ENCODE data around the gene SCUBE3.

Gene SCUBE3

DNA sequence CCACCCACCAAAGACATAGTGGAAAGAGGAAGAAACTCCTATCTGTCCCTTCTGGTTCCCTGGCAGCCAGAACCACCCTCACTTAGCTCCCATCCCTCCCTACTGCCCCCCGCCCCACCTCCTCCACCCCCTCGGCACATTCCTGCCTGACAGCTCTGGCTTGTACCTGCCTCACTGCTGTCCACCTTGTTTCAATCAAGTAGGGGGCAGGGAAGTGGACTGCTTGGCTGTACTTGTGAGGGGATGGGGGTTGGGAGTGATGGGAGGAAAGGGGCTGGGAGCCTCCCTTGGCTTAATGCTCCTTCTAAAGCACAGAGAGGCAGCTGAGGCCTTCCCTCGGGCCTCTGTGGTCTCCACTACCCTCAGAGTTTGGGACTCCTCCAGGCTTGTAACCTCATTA, 23.7 kb downstream of the SCUBE3 start:
- no peak for DNase-seq (ENCODE audit: extremely low read depth, low read depth)
- TF ChIP-seq, protein P1, sequence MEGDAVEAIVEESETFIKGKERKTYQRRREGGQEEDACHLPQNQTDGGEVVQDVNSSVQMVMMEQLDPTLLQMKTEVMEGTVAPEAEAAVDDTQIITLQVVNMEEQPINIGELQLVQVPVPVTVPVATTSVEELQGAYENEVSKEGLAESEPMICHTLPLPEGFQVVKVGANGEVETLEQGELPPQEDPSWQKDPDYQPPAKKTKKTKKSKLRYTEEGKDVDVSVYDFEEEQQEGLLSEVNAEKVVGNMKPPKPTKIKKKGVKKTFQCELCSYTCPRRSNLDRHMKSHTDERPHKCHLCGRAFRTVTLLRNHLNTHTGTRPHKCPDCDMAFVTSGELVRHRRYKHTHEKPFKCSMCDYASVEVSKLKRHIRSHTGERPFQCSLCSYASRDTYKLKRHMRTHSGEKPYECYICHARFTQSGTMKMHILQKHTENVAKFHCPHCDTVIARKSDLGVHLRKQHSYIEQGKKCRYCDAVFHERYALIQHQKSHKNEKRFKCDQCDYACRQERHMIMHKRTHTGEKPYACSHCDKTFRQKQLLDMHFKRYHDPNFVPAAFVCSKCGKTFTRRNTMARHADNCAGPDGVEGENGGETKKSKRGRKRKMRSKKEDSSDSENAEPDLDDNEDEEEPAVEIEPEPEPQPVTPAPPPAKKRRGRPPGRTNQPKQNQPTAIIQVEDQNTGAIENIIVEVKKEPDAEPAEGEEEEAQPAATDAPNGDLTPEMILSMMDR (IDR thresholded peaks at IDR 0.05; ENCODE audit: low read depth, low read length), result no peak

DNA sequence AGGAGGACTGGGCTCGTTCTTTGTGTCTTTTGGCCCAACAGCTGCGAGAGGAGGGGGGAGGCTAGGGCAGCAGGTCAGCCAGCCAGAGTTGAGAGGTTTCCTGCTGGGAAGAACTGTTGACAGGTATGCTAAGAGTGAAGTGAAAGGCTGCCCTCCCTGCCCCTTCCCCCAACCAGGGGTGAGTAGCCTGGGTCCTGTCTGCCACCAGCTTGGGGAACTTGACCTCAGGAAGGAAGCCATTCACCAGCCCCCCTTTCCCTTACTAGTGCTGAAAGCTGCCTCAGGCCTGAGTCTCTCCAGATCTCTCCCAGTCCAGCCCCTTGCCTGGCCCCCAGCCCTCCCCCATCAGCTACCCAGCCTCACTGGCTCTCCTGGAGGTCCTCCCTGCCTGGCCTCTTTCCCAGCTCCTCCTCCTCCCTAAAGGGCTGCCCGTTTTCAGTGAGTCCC, 25.1 kb downstream of the SCUBE3 start:
- DNase-seq (ENCODE audit: extremely low read depth, low read depth), result no peak
- TF ChIP-seq, protein P1 (IDR thresholded peaks at IDR 0.05; ENCODE audit: low read depth, low read length), result no peak

DNA sequence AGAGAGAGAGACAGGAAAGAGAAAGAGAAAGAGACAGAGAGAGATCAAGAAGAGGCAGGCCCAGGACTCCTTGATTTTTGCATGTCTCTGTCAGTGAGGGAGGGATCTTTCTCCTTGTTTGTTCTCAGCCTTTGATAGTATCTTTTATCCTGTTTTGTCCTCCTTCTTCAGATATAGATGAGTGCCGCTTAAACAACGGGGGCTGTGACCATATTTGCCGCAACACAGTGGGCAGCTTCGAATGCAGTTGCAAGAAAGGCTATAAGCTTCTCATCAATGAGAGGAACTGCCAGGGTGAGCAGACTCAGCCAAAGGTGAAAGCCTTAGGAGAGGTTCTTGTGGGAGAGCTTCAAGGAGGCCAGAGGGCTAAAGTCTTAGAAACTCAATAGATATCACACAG, 25.8 kb downstream of the SCUBE3 start:
- TF ChIP-seq, protein P1 (IDR thresholded peaks at IDR 0.05; ENCODE audit: low read depth, low read length), result no peak
- DNase-seq (ENCODE audit: extremely low read depth, low read depth), result no peak

DNA sequence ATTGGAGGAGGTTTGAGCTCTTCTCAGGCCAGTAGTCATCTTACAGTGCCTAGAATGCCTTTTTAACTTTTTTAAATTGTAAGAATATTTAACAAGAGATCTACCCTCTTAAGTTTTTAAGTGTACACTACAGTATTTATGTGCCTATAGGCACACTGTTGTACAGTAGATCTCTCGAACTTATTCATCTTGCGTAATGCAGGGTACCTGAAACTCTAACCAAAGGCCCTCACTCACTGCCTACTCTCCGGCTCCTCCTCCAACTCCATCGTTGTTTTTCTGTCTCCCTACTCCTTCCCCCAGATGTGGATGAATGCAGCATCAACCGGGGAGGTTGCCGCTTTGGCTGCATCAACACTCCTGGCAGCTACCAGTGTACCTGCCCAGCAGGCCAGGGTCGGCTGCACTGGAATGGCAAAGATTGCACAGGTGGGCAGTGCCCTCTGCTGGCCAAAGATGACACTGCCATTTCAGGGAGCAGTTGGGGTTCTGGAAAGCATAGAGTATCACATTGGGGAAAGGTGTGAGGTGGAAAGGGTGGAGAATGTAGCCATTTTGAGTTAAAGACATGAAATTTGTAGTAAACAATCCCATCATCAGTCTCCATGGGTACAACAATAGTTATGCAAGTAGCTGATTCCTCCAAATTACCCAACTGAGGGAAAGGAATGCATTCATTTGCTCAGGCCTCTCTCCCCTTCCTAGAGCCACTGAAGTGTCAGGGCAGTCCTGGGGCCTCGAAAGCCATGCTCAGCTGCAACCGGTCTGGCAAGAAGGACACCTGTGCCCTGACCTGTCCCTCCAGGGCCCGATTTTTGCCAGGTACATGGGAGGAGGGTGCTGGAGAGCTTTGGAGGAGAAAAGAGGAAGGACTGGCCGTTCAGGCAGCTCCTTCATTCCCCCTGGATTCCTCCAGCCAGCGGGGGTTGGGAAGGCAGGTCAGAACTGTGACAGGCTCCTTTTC, 27.4 kb downstream of the SCUBE3 start:
- DNase-seq (ENCODE audit: extremely low read depth, low read depth), result no peak

DNA sequence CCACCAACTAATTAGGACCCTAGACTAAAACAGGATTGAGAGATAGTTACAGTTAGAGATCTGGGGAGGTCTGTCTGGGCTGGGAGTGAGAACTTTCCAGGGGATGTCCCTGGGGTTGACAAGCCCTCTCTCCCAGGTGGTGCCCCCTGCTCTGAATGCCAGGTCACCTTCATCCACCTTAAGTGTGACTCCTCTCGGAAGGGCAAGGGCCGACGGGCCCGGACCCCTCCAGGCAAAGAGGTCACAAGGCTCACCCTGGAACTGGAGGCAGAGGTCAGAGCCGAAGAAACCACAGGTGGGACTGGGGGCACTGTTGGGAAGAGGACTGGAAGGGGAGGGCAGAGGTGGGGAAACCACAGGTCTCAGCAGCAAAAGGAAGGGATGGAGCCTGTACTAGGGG, 28.7 kb downstream of the SCUBE3 start:
- no peak for DNase-seq (ENCODE audit: extremely low read depth, low read depth)
- TF ChIP-seq, protein P1 (IDR thresholded peaks at IDR 0.05; ENCODE audit: low read depth, low read length), result no peak

More for the DNA sequence above, 27.4 kb downstream of the SCUBE3 start:
- TF ChIP-seq, protein P1 (IDR thresholded peaks at IDR 0.05; ENCODE audit: low read depth, low read length), result peak; percentile 98

DNA sequence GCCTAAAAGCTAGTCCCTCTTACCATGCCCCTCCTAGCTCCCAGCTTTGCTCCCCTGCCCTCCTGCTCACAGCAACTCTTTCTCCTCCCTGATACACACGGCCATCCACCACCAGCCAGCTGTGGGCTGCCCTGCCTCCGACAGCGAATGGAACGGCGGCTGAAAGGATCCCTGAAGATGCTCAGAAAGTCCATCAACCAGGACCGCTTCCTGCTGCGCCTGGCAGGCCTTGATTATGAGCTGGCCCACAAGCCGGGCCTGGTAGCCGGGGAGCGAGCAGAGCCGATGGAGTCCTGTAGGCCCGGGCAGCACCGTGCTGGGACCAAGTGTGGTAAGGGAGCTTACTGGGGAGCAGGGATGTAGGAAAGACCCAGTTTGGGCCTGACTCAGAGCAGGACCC, 29.1 kb downstream of the SCUBE3 start:
- TF ChIP-seq, protein P1 (IDR thresholded peaks at IDR 0.05; ENCODE audit: low read depth, low read length), result no peak
- DNase-seq (ENCODE audit: extremely low read depth, low read depth), result no peak

DNA sequence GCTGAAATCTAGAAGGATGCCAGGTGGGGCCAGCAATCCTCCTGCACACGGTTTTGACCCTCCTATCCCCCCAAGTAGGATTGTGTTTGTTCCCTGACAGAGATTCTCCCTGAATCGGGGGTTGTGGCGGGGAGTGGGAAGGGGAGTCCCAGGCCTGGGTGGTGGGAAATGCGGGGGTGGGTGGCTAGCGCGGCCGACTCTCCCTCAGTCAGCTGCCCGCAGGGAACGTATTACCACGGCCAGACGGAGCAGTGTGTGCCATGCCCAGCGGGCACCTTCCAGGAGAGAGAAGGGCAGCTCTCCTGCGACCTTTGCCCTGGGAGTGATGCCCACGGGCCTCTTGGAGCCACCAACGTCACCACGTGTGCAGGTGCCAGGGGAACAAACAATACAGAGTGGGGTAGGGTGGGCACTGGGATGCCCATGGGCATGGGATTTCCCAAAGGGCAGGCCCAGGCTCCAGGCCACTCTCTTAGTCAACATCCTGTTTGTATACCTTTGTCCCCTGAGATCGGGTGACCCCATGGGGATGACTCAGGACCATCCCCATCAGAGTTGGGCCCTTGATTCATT, 29.7 kb downstream of the SCUBE3 start:
- TF ChIP-seq, protein P1 (IDR thresholded peaks at IDR 0.05; ENCODE audit: low read depth, low read length), result no peak
- DNase-seq (ENCODE audit: extremely low read depth, low read depth), result no peak
